Measurements from ENCODE around the gene MLST8. TPM values are rescaled to one million over a fixed set of nuclear protein-coding genes. Genes with fewer than 3 reads are reported as not detected.
A peak's percentile ranks its signal among the peaks of the same experiment; 100 is the strongest.

Gene MLST8
- 10 to 100 TPM; 26.7 to 31.4 TPM for total RNA-seq
- long read RNA-seq, transcript MLST8-215 (9 exons, 1,861 nt): minor isoform, 12 of 89 reads
- long read RNA-seq, transcript MLST8-230 (8 exons, 2,116 nt): minor isoform, 9 of 89 reads
- long read RNA-seq, transcript MLST8-232 (9 exons, 1,870 nt): major isoform, 22 of 89 reads
- long read RNA-seq, partial matches to known transcripts: 26 of 89 reads
- long read RNA-seq, other reads (novel, unspliced or antisense): 12 of 89 reads

- peak; percentile 81 to 87 for DNase-seq
- intact Hi-C loops (cut with DNase I, micrococcal nuclease): no loop called here
Observed at GRCh38 chr16:2205104-2205966, at the start of gene MLST8. TSS of gene MLST8 (plus strand) at chr16:2205454. CDS start at chr16:2206086, 632 bp downstream.

GRCh38 chr16:2155977-2156848 is 49.0 kb upstream of the MLST8 start:
- no peak for ATAC-seq
- intact Hi-C loops (cut with DNase I, micrococcal nuclease): no loop called here
- peak; percentile 50 to 53 for DNase-seq

More at GRCh38 chr16:2205104-2205966, at the start of gene MLST8:
- peak; percentile 85 for ATAC-seq

- intact Hi-C loops (cut with DNase I, micrococcal nuclease): no loop called here
- DNase-seq: no peak
- no peak for ATAC-seq
Observed at GRCh38 chr16:2156849-2157224, 48.4 kb upstream of the MLST8 start.

- intact Hi-C loops (cut with DNase I, micrococcal nuclease): no loop called here
- ATAC-seq (peak; percentile 7), DNase-seq (peak; percentile 44 to 58)
Observed at GRCh38 chr16:2157480-2158261, 47.6 kb upstream of the MLST8 start.

- intact Hi-C loops (cut with DNase I, micrococcal nuclease): no loop called here
- no peak for ATAC-seq
Observed at GRCh38 chr16:2158262-2158638, 47.0 kb upstream of the MLST8 start.

GRCh38 chr16:2159175-2159838 is 45.9 kb upstream of the MLST8 start:
- intact Hi-C loops (cut with DNase I, micrococcal nuclease): no loop called here
- ATAC-seq (peak; percentile 18), DNase-seq (peak; percentile 66 to 74)

More at GRCh38 chr16:2158262-2158638, 47.0 kb upstream of the MLST8 start:
- peak in 1 of 2 donors; percentile 19 for DNase-seq

GRCh38 chr16:2160915-2161551 is 44.2 kb upstream of the MLST8 start:
- intact Hi-C loops (cut with DNase I, micrococcal nuclease): no loop called here
- ATAC-seq: no peak
- DNase-seq: peak; percentile 43 to 63

GRCh38 chr16:2161911-2162310 is 43.3 kb upstream of the MLST8 start:
- DNase-seq (no peak), ATAC-seq (no peak)
- intact Hi-C loops (cut with DNase I, micrococcal nuclease): no loop called here

- ATAC-seq (peak; percentile 4), DNase-seq (peak in 1 of 2 donors; percentile 31)
- intact Hi-C loops (cut with DNase I, micrococcal nuclease): no loop called here
Observed at GRCh38 chr16:2162676-2163118, 42.6 kb upstream of the MLST8 start.

- intact Hi-C loops (cut with DNase I, micrococcal nuclease): no loop called here
- DNase-seq: peak; percentile 78 to 91
- ATAC-seq: peak; percentile 87
Observed at GRCh38 chr16:2163211-2163881, 41.9 kb upstream of the MLST8 start.

GRCh38 chr16:2165861-2166260 is 39.4 kb upstream of the MLST8 start:
- intact Hi-C loops (cut with DNase I, micrococcal nuclease): no loop called here
- no peak for ATAC-seq
- no peak for DNase-seq

GRCh38 chr16:2166263-2167067 is 38.8 kb upstream of the MLST8 start:
- intact Hi-C loops (cut with DNase I, micrococcal nuclease): no loop called here
- ATAC-seq: no peak
- DNase-seq: no peak

- no peak for ATAC-seq
- DNase-seq: no peak
- intact Hi-C loops (cut with DNase I, micrococcal nuclease): no loop called here
Observed at GRCh38 chr16:2167068-2167638, 38.1 kb upstream of the MLST8 start.

GRCh38 chr16:2170080-2170479 is 35.2 kb upstream of the MLST8 start:
- intact Hi-C loops (cut with DNase I, micrococcal nuclease): no loop called here
- no peak for DNase-seq
- peak; percentile 9 for ATAC-seq

- no peak for ATAC-seq
- intact Hi-C loops (cut with DNase I, micrococcal nuclease): no loop called here
- no peak for DNase-seq
Observed at GRCh38 chr16:2170587-2171435, 34.4 kb upstream of the MLST8 start.
